ENCODE results near the gene RNF181.
"Not testable (repeated sequence)": the region's sequence is repeated elsewhere in the genome, so short reads cannot be mapped to it uniquely, and the experiment has no call there.

The RNF181 gene

DNA sequence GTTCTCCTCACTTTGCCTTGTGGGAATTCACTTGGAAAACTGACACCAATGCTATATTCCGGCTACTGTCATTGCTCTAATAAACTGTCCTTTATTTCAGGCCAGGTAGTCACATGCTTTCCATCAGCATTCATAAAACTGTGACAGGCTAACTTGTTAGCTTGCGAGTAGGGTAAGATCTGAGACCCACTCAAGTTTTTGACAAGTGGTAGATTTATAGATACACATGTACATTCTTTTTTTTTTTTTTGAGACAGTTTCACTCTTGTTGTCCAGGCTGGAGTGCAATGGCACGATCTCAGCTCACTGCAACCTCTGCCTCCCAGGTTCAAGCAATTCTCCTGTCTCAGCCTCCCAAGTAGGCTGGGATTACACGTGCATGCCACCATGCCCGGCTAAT lies 22.2 kb downstream of the RNF181 start:
- DNase-seq: not testable (repeated sequence)

DNA sequence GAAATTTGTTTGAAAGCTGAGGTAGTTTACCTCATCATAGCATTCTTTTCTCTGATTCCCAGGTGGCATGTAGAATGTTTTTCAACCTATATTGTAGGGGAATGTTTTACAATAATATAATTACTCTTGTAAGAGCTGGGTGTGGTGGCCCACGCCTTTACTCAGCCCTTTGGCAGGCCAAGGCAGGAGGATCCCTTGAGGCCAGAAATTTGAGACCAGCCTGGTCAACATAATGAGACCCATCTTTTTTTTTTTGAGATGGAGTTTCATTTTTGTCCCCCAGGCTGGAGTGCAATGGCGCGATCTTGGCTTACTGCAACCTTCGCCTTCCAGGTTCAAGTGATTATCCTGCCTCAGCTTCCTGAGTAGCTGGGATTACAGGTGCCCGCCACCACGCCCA lies 24.1 kb downstream of the RNF181 start:
- no peak for DNase-seq

DNA sequence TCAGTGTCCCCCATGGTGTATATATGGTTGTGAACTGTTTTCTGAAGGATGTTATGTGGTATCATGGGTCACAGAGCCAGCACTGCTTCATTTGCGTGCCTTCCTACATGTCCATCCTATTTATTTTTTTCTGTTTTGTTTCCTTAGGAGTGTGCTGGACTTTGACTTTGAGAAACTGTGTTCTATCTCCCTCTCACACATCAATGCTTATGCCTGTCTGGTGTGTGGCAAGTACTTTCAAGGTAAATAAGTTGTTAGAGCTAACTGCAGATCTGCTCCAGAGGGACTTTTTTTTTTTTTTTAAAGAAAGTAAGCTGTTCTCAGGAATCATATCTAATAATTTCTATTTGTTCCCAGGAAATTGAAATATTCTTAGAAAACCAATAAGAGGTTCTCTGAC lies 25.8 kb downstream of the RNF181 start:
- no peak for DNase-seq

DNA sequence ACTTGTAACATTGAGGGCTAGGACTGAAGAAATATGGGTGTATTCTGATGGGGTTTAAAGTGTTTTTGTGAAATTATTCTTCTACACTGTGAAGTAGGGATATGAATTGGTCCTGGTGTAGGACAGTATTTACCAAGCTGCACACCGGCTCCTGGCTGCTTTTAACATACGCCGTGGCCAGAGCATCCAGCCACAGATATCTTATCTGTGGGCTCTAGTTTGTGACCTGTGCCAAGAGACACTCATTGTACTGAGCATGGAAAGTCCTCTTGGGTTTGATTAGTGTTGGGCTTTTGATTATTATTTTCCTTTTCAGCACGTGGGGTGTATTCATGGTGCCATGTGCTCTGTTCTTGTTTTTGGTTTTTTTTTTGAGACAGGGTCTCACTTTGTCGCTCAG lies 28.4 kb downstream of the RNF181 start:
- DNase-seq: no peak

DNA sequence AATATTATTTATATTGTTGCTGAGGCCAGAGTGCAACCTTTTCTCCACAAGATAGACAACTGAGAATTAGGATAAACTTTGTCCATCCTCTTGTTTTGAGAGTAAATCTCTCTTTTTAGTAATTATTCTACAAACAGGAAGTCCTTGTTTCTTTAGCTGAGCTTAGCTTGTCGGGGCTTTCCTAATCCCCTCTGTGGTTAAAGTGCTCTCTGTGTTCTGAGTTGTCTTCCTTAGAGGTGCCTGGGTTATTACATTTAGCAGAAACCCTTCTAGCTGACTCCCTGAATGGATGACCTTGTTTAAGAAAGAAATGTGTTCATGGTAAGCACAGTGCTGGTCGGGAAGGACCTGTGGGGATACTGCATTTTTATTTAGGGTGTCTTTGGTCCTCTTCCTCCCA lies 33.1 kb downstream of the RNF181 start:
- no peak for DNase-seq

DNA sequence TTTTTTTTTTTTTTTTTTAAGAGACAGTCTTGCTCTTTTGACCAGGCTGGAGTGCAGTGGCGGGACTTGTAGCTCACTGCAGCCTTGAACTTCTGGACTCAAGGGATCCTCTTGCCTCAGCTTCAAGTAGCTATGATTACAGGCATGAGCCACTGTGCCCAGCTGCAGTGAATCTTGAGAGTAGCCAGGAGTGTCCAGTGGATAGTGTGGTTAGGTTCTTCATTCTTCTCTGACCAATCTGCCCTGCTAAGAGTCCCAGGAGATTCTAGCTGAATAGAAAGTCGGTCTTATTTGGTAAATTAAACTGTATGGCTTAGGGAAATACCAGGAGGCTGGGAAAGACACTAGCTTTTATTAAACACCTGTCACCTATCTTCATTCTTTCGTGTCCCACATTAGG lies 35.8 kb downstream of the RNF181 start:
- DNase-seq: no peak

DNA sequence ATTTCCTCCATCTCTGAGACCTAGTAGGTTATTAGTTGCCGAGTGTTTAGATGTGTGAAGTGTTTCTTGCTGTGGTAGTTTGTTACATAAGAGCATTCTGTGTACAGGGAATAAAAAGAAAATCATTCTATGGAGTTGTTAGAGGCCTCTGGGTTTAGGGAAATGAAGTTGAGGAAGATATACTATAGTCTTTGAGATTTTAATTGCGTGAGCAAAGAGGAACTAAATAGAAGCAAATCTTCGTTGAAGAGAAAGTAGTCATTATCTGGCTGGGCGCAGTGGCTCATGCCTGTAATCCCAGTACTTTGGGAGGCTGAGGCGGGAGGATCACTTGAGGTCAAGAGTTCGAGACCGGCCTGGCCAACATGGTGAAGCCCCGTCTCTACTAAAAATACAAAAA lies 39.5 kb downstream of the RNF181 start:
- no peak for DNase-seq

DNA sequence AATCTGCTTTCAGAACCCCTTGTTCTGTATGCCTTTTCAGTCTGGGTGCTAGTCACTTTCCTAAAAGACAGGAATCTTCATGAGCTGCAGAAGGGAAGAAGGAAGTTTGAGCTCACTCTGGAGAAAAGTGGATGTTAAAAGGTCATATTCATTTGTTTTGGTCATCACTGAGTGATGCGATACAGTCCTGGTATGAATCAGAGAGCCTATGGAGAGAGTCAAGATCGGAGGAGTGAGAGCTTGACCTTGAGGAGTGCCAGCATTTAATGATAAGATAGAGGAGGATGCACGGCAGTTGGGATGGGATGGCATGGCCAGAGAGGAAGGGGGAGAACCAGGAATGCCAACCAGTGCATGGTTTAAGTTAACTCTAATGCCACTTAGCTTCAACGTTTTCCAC lies 40.1 kb downstream of the RNF181 start:
- DNase-seq: no peak

DNA sequence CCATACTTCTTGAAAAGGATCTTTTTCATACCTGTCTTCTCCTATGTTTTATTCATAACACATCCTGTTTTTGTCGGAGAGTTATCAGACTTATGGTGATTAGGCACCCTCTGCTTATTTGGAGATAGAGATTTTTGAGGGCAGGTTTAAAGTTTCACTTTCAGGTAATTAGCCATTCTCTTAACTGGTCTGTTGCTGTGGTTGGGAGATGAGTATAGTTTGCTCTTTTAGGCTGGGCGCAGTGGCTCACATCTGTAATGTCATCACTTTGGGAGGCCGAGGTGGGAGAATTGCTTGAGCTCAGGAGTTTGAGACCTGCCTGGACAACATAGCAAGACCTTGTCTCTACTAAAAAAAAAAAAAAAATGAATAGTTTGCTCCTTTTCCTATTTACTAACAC lies 47.2 kb downstream of the RNF181 start:
- DNase-seq: peak; percentile 34

DNA sequence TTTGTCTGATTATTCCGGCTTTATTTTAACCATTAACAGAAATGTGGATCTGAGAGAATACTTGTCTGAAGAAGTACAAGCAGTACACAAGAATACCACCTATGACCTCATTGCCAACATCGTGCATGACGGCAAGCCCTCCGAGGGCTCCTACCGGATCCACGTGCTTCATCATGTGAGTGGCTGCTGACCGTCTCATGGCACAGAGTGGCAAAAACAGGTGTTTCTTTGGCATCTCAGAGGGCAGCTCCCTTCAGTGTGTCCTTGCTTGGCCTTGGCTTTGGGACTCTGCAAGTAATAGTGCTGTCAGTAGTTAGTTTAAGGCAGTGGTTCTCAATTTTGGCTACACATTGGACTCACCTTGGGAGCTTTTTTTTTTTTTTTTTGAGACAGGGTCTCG lies 49.4 kb downstream of the RNF181 start:
- no peak for DNase-seq

DNA sequence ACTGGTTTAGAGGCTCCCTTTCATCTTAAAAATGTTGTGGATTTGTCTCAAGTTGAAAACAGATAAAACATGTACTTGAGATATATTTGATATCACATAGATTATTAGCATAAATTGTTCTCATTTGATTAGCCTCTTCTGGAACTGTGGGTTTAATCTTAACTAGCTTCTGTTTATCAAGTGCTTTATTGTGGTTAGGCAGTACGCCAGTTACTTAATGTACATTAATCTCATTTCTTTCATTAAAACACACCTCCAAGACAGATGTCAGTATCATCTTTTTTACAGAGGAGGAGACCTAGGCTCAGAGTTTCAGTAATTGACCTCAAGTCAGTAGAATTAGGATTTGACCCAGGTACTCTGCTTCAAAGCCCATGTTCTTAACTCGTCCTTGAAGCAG lies 50.6 kb downstream of the RNF181 start:
- no peak for DNase-seq
